Measurements from ENCODE around the gene RTTN. TPM values are rescaled to one million over a fixed set of nuclear protein-coding genes. Genes with fewer than 3 reads are reported as not detected.

The RTTN gene
- total RNA-seq, 1 experiment from 2014 or later, result 14.3 TPM

GRCh38 chr18:69996417-69996816 is 209.1 kb downstream of the RTTN start:
- no TSS peak for BruUV-seq (replicated peaks)
- no peak for TF ChIP-seq CTCF (conservative IDR thresholded peaks at IDR 0.05)
- no peak for TF ChIP-seq EZH2 (IDR thresholded peaks at IDR 0.05; ENCODE audit: low read depth)
- Histone ChIP-seq H3K79me2 (ENCODE audit: low read depth) (no peaks in the 10 kb centered on the region), H3K9me3 (ENCODE audit: insufficient read depth, low read depth) (no peaks in the 10 kb centered on the region), H3K9me2 (ENCODE audit: insufficient read depth) (no peaks in the 10 kb centered on the region), H3K27me3 (ENCODE audit: insufficient read depth, low read depth) (no peaks in the 10 kb centered on the region), H3K36me3 (ENCODE audit: low read depth) (no peaks in the 10 kb centered on the region), H3K27ac (no peak overlapping the region), H3F3A (ENCODE audit: insufficient read depth, low read depth) (no peaks in the 10 kb centered on the region), H3K4me3 (no peak overlapping the region), H4K20me1 (ENCODE audit: insufficient read depth) (no peaks in the 10 kb centered on the region), H2AFZ (no peak overlapping the region), H3K4me2 (no peak overlapping the region), H3K4me1 (replicated peaks; ENCODE audit: insufficient read depth) (no peaks in the 10 kb centered on the region)
- CTCF ChIA-PET, result no interaction called here
- POLR2A ChIA-PET (ENCODE audit: unreplicated experiment), result no interaction called here
- intact Hi-C loops (cut with micrococcal nuclease; ENCODE audit: unreplicated experiment), result no loop called here
- DNase-seq, result no peak

- intact Hi-C loops (cut with micrococcal nuclease; ENCODE audit: unreplicated experiment), result no loop called here
- no TSS peak for BruUV-seq (replicated peaks)
- H3K4me2 ChIP-seq, result no peak overlapping the region
- H4K20me1 ChIP-seq (ENCODE audit: insufficient read depth), result no peaks in the 10 kb centered on the region
- H3K4me3 ChIP-seq, result no peak overlapping the region
- ChIA-PET POLR2A (ENCODE audit: unreplicated experiment) (no interaction called here), CTCF (no interaction called here)
- H3F3A ChIP-seq (ENCODE audit: insufficient read depth, low read depth), result no peaks in the 10 kb centered on the region
- TF ChIP-seq EZH2 (IDR thresholded peaks at IDR 0.05; ENCODE audit: low read depth), result no peak
- TF ChIP-seq CTCF (conservative IDR thresholded peaks at IDR 0.05), result no peak
- no peak overlapping the region for H3K27ac ChIP-seq
- H3K9me2 ChIP-seq (ENCODE audit: insufficient read depth), result no peaks in the 10 kb centered on the region
- no peak for DNase-seq
- no peaks in the 10 kb centered on the region for H3K27me3 ChIP-seq (ENCODE audit: insufficient read depth, low read depth)
- H3K36me3 ChIP-seq (ENCODE audit: low read depth), result no peaks in the 10 kb centered on the region
- H3K79me2 ChIP-seq (ENCODE audit: low read depth), result no peaks in the 10 kb centered on the region
- H3K9me3 ChIP-seq (ENCODE audit: insufficient read depth, low read depth), result no peaks in the 10 kb centered on the region
- no peaks in the 10 kb centered on the region for H3K4me1 ChIP-seq (replicated peaks; ENCODE audit: insufficient read depth)
- no peak overlapping the region for H2AFZ ChIP-seq
These were observed 209.7 kb downstream of the RTTN start for GRCh38 chr18:69995774-69996173.

- no TSS peak for BruUV-seq (replicated peaks)
- Histone ChIP-seq H3F3A (ENCODE audit: insufficient read depth, low read depth) (no peaks in the 10 kb centered on the region), H3K4me1 (replicated peaks; ENCODE audit: insufficient read depth) (no peaks in the 10 kb centered on the region), H4K20me1 (ENCODE audit: insufficient read depth) (no peaks in the 10 kb centered on the region), H3K27me3 (ENCODE audit: insufficient read depth, low read depth) (no peaks in the 10 kb centered on the region), H3K79me2 (ENCODE audit: low read depth) (no peaks in the 10 kb centered on the region), H2AFZ (no peak overlapping the region), H3K4me2 (no peak overlapping the region), H3K9me2 (ENCODE audit: insufficient read depth) (no peaks in the 10 kb centered on the region), H3K36me3 (ENCODE audit: low read depth) (no peaks in the 10 kb centered on the region), H3K9me3 (ENCODE audit: insufficient read depth, low read depth) (no peaks in the 10 kb centered on the region), H3K27ac (no peak overlapping the region), H3K4me3 (no peak overlapping the region)
- no peak for DNase-seq
- TF ChIP-seq CTCF (conservative IDR thresholded peaks at IDR 0.05) (no peak), EZH2 (IDR thresholded peaks at IDR 0.05; ENCODE audit: low read depth) (no peak)
- intact Hi-C loops (cut with micrococcal nuclease; ENCODE audit: unreplicated experiment), result no loop called here
- POLR2A ChIA-PET (ENCODE audit: unreplicated experiment), result no interaction called here
- CTCF ChIA-PET, result no interaction called here
These were observed 212.7 kb downstream of the RTTN start for GRCh38 chr18:69992776-69993175.

All from PC-9 (cell line).